Motor neuron (in vitro differentiated cells): ENCODE data around the gene FBXW7. TPM values are rescaled to one million over a fixed set of nuclear protein-coding genes. Genes with fewer than 3 reads are reported as not detected.

ENCODE experiments used
- ATAC-seq, 8 experiments: fragments of 200-7000 bp; cut with Tn5 transposase; replicated peaks in 6 of 8; 2 replicates each; pipeline ENCODE4 v1.8.0; 2021; ENCODE audit warnings: mild to moderate bottlenecking in 8 of 8, moderate library complexity in 8 of 8
- H3K27ac ChIP-seq, 2 donors: fragments of 250-450 bp; sonication (Bioruptor Pico); 2 replicates each; pipeline ENCODE4 v1.9.0; 2021; ENCODE audit warnings: antibody characterized with exemption in 2 of 2, mild to moderate bottlenecking in 2 of 2, moderate library complexity in 1 of 2
- H3K4me1 ChIP-seq, 2 donors: fragments of 250-450 bp; sonication (Bioruptor Pico); replicated peaks in 1 of 2; 2 replicates each; pipeline ENCODE4 v1.6.1; 2021; ENCODE audit warnings: antibody characterized with exemption in 2 of 2, mild to moderate bottlenecking in 2 of 2, moderate library complexity in 1 of 2
- H3K4me3 ChIP-seq, 5 donors: fragments of 250-450 bp; sonication (Bioruptor Pico); 2 replicates each; pipeline ENCODE4 v1.9.0; 2021; ENCODE audit warnings: antibody characterized with exemption in 5 of 5, mild to moderate bottlenecking in 5 of 5, moderate library complexity in 4 of 5
- WGBS, 10 experiments: fragments of 450-650 bp; shearing (Covaris generic); methylation state at CpG; one replicate each; pipeline ENCODE4 v1.0.0; 2022; 5-methylcytosine and 5-hydroxymethylcytosine counted together
- in situ Hi-C, 9 experiments: fragments of 400-800 bp; cut with MboI; loops; one replicate each; pipeline ENCODE4 v1.15.0; 2021; ENCODE audit warnings: low sequenced_read_pairs in 9 of 9, low pct_unique_long_range_greater_than_20kb in 2 of 9; ENCODE audit not compliant: unreplicated experiment in 9 of 9
- total RNA-seq, 8 experiments: library from RNA; unstranded; fragments of 300-600 nt; gene quantifications; 2 replicates each; pipeline versions ENCODE4 v1.2.3 to v1.2.4, GENCODE V29; 2022

The FBXW7 gene
- total RNA-seq, 8 experiments from 2014 or later = 38.0 to 130 (median 68.5) TPM

GRCh38 chr4:152364883-152365282 lies 171.0 kb downstream of the FBXW7 start:
- Histone ChIP-seq H3K4me3 (no peak overlapping the region), H3K4me1 (peaks cover under 1 to 5% of the 10 kb centered on the region in 2 donors), H3K27ac (no peak overlapping the region)
- in situ Hi-C loops = no loop called here
- WGBS, 10 experiments = 80 to 100% (median 100%) methylated on average over 1 to 3 of the region's 3 CpGs; no CpG with 5 or more reads in 2 of the 10 experiments
- ATAC-seq = peak in 1 of 8 experiments; percentile 32

- in situ Hi-C loops = no loop called here
- H3K4me3 ChIP-seq = no peak overlapping the region
- ATAC-seq = no peak
- no peak overlapping the region for H3K27ac ChIP-seq
- peaks cover 0 to 5% of the 10 kb centered on the region in 2 donors for H3K4me1 ChIP-seq
- WGBS, 10 experiments = 40 to 100% (median 87%) methylated on average over 1 of the region's 1 CpG; no CpG with 5 or more reads in 1 of the 10 experiments
Measured at GRCh38 chr4:152364383-152364782, 171.5 kb downstream of the FBXW7 start.

- H3K27ac ChIP-seq = no peak overlapping the region
- peaks cover 0 to 5% of the 10 kb centered on the region in 2 donors for H3K4me1 ChIP-seq
- in situ Hi-C loops = no loop called here
- WGBS, 10 experiments = 71 to 100% (median 100%) methylated on average over 1 to 2 of the region's 2 CpGs; no CpG with 5 or more reads in 2 of the 10 experiments
- no peak for ATAC-seq
- no peak overlapping the region for H3K4me3 ChIP-seq
Measured at GRCh38 chr4:152363904-152364303, 172.0 kb downstream of the FBXW7 start.

- peaks cover 0 to 3% of the 10 kb centered on the region in 2 donors for H3K4me1 ChIP-seq
- ATAC-seq = no peak
- no peak overlapping the region for H3K27ac ChIP-seq
- H3K4me3 ChIP-seq = no peak overlapping the region
- in situ Hi-C loops = no loop called here
Measured at GRCh38 chr4:152363086-152363485, 172.8 kb downstream of the FBXW7 start.

GRCh38 chr4:152360045-152360410 lies 175.9 kb downstream of the FBXW7 start:
- no peaks in the 10 kb centered on the region for H3K4me1 ChIP-seq
- ATAC-seq = peak in 3 of 8 experiments; percentile 19 to 59 (median 49)
- H3K4me3 ChIP-seq = no peak overlapping the region
- no peak overlapping the region for H3K27ac ChIP-seq
- in situ Hi-C loops = no loop called here
- WGBS, 10 experiments = 91 to 100% (median 100%) methylated on average over 1 of the region's 1 CpG; no CpG with 5 or more reads in 3 of the 10 experiments

GRCh38 chr4:152359208-152360044 lies 176.5 kb downstream of the FBXW7 start:
- H3K4me1 ChIP-seq = no peaks in the 10 kb centered on the region
- no peak overlapping the region for H3K27ac ChIP-seq
- ATAC-seq = peak in 2 of 8 experiments; percentile 15 to 37
- 77 to 100% (median 95%) methylated on average over 4 to 9 of the region's 9 CpGs for WGBS, 10 experiments
- H3K4me3 ChIP-seq = no peak overlapping the region
- in situ Hi-C loops = no loop called here

- in situ Hi-C loops = no loop called here
- ATAC-seq = no peak
- Histone ChIP-seq H3K4me3 (no peak overlapping the region), H3K27ac (no peak overlapping the region), H3K4me1 (peaks cover 0 to 2% of the 10 kb centered on the region in 2 donors)
- WGBS, 10 experiments = 0 to 100% (median 90%) methylated on average over 1 to 6 of the region's 6 CpGs; no CpG with 5 or more reads in 3 of the 10 experiments
Measured at GRCh38 chr4:152357206-152357605, 178.7 kb downstream of the FBXW7 start.

- in situ Hi-C loops = no loop called here
- no peak overlapping the region for H3K27ac ChIP-seq
- no peak overlapping the region for H3K4me3 ChIP-seq
- peaks cover 0 to 2% of the 10 kb centered on the region in 2 donors for H3K4me1 ChIP-seq
- 57 to 100% (median 100%) methylated on average over 1 of the region's 1 CpG for WGBS, 10 experiments
- ATAC-seq = no peak
Measured at GRCh38 chr4:152356428-152357034, 179.4 kb downstream of the FBXW7 start.

GRCh38 chr4:152352622-152353116 lies 183.2 kb downstream of the FBXW7 start:
- H3K4me1 ChIP-seq = peaks cover 8 to 14% of the 10 kb centered on the region in 2 donors
- peak overlapping the region; percentile 64 to 86 for H3K27ac ChIP-seq
- in situ Hi-C loops = no loop called here
- H3K4me3 ChIP-seq = peak overlapping the region; percentile 45 to 55 (median 47)
- peak; percentile 99 to 100 (median 99) for ATAC-seq
- 0 to 18% (median 2%) methylated on average over 1 to 11 of the region's 11 CpGs; no CpG with 5 or more reads in 1 of the 10 experiments for WGBS, 10 experiments

GRCh38 chr4:152352215-152352614 lies 183.7 kb downstream of the FBXW7 start:
- Histone ChIP-seq H3K4me1 (peaks cover 9 to 15% of the 10 kb centered on the region in 2 donors), H3K4me3 (peak overlapping the region; percentile 45 to 55 (median 47)), H3K27ac (peak overlapping the region; percentile 64 to 86)
- peak; percentile 3 to 29 (median 19) for ATAC-seq
- 0 to 50% (median 13%) methylated on average over 2 to 4 of the region's 4 CpGs for WGBS, 10 experiments
- in situ Hi-C loops = no loop called here

- ATAC-seq = no peak
- 0 to 94% (median 57%) methylated on average over 2 of the region's 2 CpGs; no CpG with 5 or more reads in 1 of the 10 experiments for WGBS, 10 experiments
- Histone ChIP-seq H3K4me1 (peaks cover 11 to 17% of the 10 kb centered on the region in 2 donors), H3K27ac (no peak overlapping the region), H3K4me3 (peak overlapping the region; percentile 45 to 55 (median 47))
- in situ Hi-C loops = no loop called here
Measured at GRCh38 chr4:152351080-152351479, 184.8 kb downstream of the FBXW7 start.

GRCh38 chr4:152348670-152349069 lies 187.2 kb downstream of the FBXW7 start:
- in situ Hi-C loops = no loop called here

GRCh38 chr4:152346979-152347378 lies 188.9 kb downstream of the FBXW7 start:
- 90 to 100% (median 100%) methylated on average over 1 to 4 of the region's 4 CpGs; no CpG with 5 or more reads in 2 of the 10 experiments for WGBS, 10 experiments
- no peak overlapping the region for H3K4me3 ChIP-seq
- no peak overlapping the region for H3K27ac ChIP-seq
- H3K4me1 ChIP-seq = peaks cover 11 to 15% of the 10 kb centered on the region in 2 donors
- in situ Hi-C loops = no loop called here
- no peak for ATAC-seq

More at GRCh38 chr4:152348670-152349069, 187.2 kb downstream of the FBXW7 start:
- ATAC-seq = no peak
- Histone ChIP-seq H3K4me3 (peak overlapping the region in 2 of 5 donors; percentile 2 to 5), H3K4me1 (peaks cover 11 to 17% of the 10 kb centered on the region in 2 donors), H3K27ac (no peak overlapping the region)
- 0 to 75% (median 43%) methylated on average over 1 of the region's 1 CpG; no CpG with 5 or more reads in 3 of the 10 experiments for WGBS, 10 experiments
